Activated naive CD8-positive, alpha-beta T cell treated with anti-CD3 and anti-CD28 coated beads, Interleukin-2, amount 50 U/mL, for 24 hours (primary cell): Measurements from ENCODE around the gene ATP1A1.
A peak's percentile ranks its signal among the peaks of the same experiment; 100 is the strongest.

ENCODE experiments used
- ATAC-seq: fragments of 150-1000 bp; cut with Tn5 transposase; one replicate; pipeline ENCODE4 v1.10.0; 2021
- DNase-seq: peaks from one replicate; pipeline ENCODE4 v3.0.0; 2021
- H3K27ac Mint-ChIP-seq: one replicate; pipeline ENCODE4 v1.8.0; 2021; ENCODE audit warnings: mild to moderate bottlenecking, mixed read lengths
- H3K27me3 Mint-ChIP-seq: one replicate; pipeline ENCODE4 v1.8.0; 2021; ENCODE audit warnings: mixed read lengths
- H3K36me3 Mint-ChIP-seq: one replicate; pipeline ENCODE4 v1.8.0; 2021; ENCODE audit warnings: low read depth, mixed read lengths
- H3K4me1 Mint-ChIP-seq: one replicate; pipeline ENCODE4 v1.8.0; 2021; ENCODE audit warnings: mixed read lengths
- H3K4me3 Mint-ChIP-seq: one replicate; pipeline ENCODE4 v1.8.0; 2021; ENCODE audit warnings: mild to moderate bottlenecking, moderate library complexity, mixed read lengths
- H3K9me3 Mint-ChIP-seq: one replicate; pipeline ENCODE4 v1.8.0; 2021; ENCODE audit warnings: mixed read lengths

ATP1A1 gene

GRCh38 chr1:116372651-116373430 lies at the start of gene ATP1A1:
Gene ATP1A1, plus strand, starts transcription at chr1:116373244. Its CDS starts 268 bp downstream, at chr1:116373512.
- H3K4me1 Mint-ChIP-seq = peaks cover 36% of the 10 kb centered on the region
- no peaks in the 10 kb centered on the region for H3K9me3 Mint-ChIP-seq
- peaks cover 4% of the 10 kb centered on the region for H3K27me3 Mint-ChIP-seq
- peak within 1 kb of the TSS; percentile 89 for H3K27ac Mint-ChIP-seq
- peaks cover 15% of the 10 kb centered on the region for H3K36me3 Mint-ChIP-seq
- ATAC-seq = peak; percentile 58
- H3K4me3 Mint-ChIP-seq = peak within 1 kb of the TSS; percentile 97
- DNase-seq = peak; percentile 99

GRCh38 chr1:116323491-116323890 lies 49.6 kb upstream of the ATP1A1 start:
- Mint-ChIP-seq H3K36me3 (no peaks in the 10 kb centered on the region), H3K4me3 (no peak overlapping the region), H3K9me3 (no peaks in the 10 kb centered on the region), H3K27ac (no peak overlapping the region), H3K4me1 (peaks cover 54% of the 10 kb centered on the region), H3K27me3 (no peaks in the 10 kb centered on the region)
- DNase-seq = no peak
- ATAC-seq = no peak

- Mint-ChIP-seq H3K4me3 (no peak overlapping the region), H3K27me3 (no peaks in the 10 kb centered on the region)
These were observed 48.6 kb upstream of the ATP1A1 start for GRCh38 chr1:116324411-116324810.

GRCh38 chr1:116325104-116325503 lies 47.9 kb upstream of the ATP1A1 start:
- H3K4me1 Mint-ChIP-seq = peaks cover 60% of the 10 kb centered on the region
- no peaks in the 10 kb centered on the region for H3K27me3 Mint-ChIP-seq
- H3K4me3 Mint-ChIP-seq = no peak overlapping the region
- DNase-seq (no peak), ATAC-seq (no peak)
- peak overlapping the region; percentile 28 for H3K27ac Mint-ChIP-seq
- H3K9me3 Mint-ChIP-seq = no peaks in the 10 kb centered on the region
- H3K36me3 Mint-ChIP-seq = no peaks in the 10 kb centered on the region

More at GRCh38 chr1:116324411-116324810, 48.6 kb upstream of the ATP1A1 start:
- peak overlapping the region; percentile 28 for H3K27ac Mint-ChIP-seq
- no peak for DNase-seq
- ATAC-seq = no peak
- H3K4me1 Mint-ChIP-seq = peaks cover 56% of the 10 kb centered on the region
- no peaks in the 10 kb centered on the region for H3K36me3 Mint-ChIP-seq
- H3K9me3 Mint-ChIP-seq = no peaks in the 10 kb centered on the region

GRCh38 chr1:116325922-116326321 lies 47.1 kb upstream of the ATP1A1 start:
- Mint-ChIP-seq H3K36me3 (no peaks in the 10 kb centered on the region), H3K27me3 (no peaks in the 10 kb centered on the region), H3K4me1 (peaks cover 58% of the 10 kb centered on the region), H3K9me3 (no peaks in the 10 kb centered on the region), H3K4me3 (peak overlapping the region; percentile 32), H3K27ac (peak overlapping the region; percentile 91)
- ATAC-seq (peak; percentile 67), DNase-seq (peak; percentile 29)

- no peak overlapping the region for H3K4me3 Mint-ChIP-seq
- DNase-seq = no peak
- peaks cover 54% of the 10 kb centered on the region for H3K4me1 Mint-ChIP-seq
These were observed 46.6 kb upstream of the ATP1A1 start for GRCh38 chr1:116326486-116326885.

GRCh38 chr1:116328671-116329070 lies 44.4 kb upstream of the ATP1A1 start:
- Mint-ChIP-seq H3K9me3 (no peaks in the 10 kb centered on the region), H3K4me1 (peaks cover 41% of the 10 kb centered on the region), H3K27me3 (no peaks in the 10 kb centered on the region), H3K36me3 (no peaks in the 10 kb centered on the region), H3K27ac (no peak overlapping the region), H3K4me3 (no peak overlapping the region)
- ATAC-seq (no peak), DNase-seq (no peak)

More at GRCh38 chr1:116326486-116326885, 46.6 kb upstream of the ATP1A1 start:
- Mint-ChIP-seq H3K9me3 (no peaks in the 10 kb centered on the region), H3K36me3 (no peaks in the 10 kb centered on the region), H3K27me3 (no peaks in the 10 kb centered on the region), H3K27ac (peak overlapping the region; percentile 91)
- ATAC-seq = no peak

- Mint-ChIP-seq H3K36me3 (no peaks in the 10 kb centered on the region), H3K9me3 (no peaks in the 10 kb centered on the region), H3K4me3 (no peak overlapping the region), H3K4me1 (peaks cover 41% of the 10 kb centered on the region), H3K27ac (no peak overlapping the region), H3K27me3 (no peaks in the 10 kb centered on the region)
- no peak for DNase-seq
- no peak for ATAC-seq
These were observed 43.3 kb upstream of the ATP1A1 start for GRCh38 chr1:116329524-116330341.

GRCh38 chr1:116330342-116330652 lies 42.7 kb upstream of the ATP1A1 start:
- Mint-ChIP-seq H3K27ac (no peak overlapping the region), H3K36me3 (no peaks in the 10 kb centered on the region), H3K4me3 (no peak overlapping the region), H3K9me3 (no peaks in the 10 kb centered on the region), H3K4me1 (peaks cover 42% of the 10 kb centered on the region), H3K27me3 (no peaks in the 10 kb centered on the region)
- DNase-seq (no peak), ATAC-seq (no peak)

- Mint-ChIP-seq H3K27ac (no peak overlapping the region), H3K27me3 (no peaks in the 10 kb centered on the region), H3K4me3 (no peak overlapping the region), H3K9me3 (no peaks in the 10 kb centered on the region), H3K36me3 (no peaks in the 10 kb centered on the region), H3K4me1 (peaks cover 37% of the 10 kb centered on the region)
- DNase-seq = no peak
- no peak for ATAC-seq
These were observed 42.2 kb upstream of the ATP1A1 start for GRCh38 chr1:116330846-116331245.

GRCh38 chr1:116331523-116331922 lies 41.5 kb upstream of the ATP1A1 start:
- H3K27ac Mint-ChIP-seq = no peak overlapping the region
- H3K4me1 Mint-ChIP-seq = peaks cover 30% of the 10 kb centered on the region
- DNase-seq = no peak

GRCh38 chr1:116332451-116332850 lies 40.6 kb upstream of the ATP1A1 start:
- H3K4me1 Mint-ChIP-seq = peaks cover 26% of the 10 kb centered on the region
- DNase-seq (no peak), ATAC-seq (no peak)
- no peaks in the 10 kb centered on the region for H3K27me3 Mint-ChIP-seq
- H3K4me3 Mint-ChIP-seq = no peak overlapping the region
- H3K36me3 Mint-ChIP-seq = no peaks in the 10 kb centered on the region
- H3K9me3 Mint-ChIP-seq = no peaks in the 10 kb centered on the region
- no peak overlapping the region for H3K27ac Mint-ChIP-seq

More at GRCh38 chr1:116331523-116331922, 41.5 kb upstream of the ATP1A1 start:
- H3K9me3 Mint-ChIP-seq = no peaks in the 10 kb centered on the region
- H3K27me3 Mint-ChIP-seq = no peaks in the 10 kb centered on the region
- ATAC-seq = no peak
- no peaks in the 10 kb centered on the region for H3K36me3 Mint-ChIP-seq
- no peak overlapping the region for H3K4me3 Mint-ChIP-seq

GRCh38 chr1:116333171-116334014 lies 39.7 kb upstream of the ATP1A1 start:
- ATAC-seq = no peak
- H3K4me1 Mint-ChIP-seq = peaks cover 24% of the 10 kb centered on the region
- DNase-seq = no peak
- no peak overlapping the region for H3K4me3 Mint-ChIP-seq
- H3K27ac Mint-ChIP-seq = no peak overlapping the region
- H3K36me3 Mint-ChIP-seq = no peaks in the 10 kb centered on the region
- H3K27me3 Mint-ChIP-seq = no peaks in the 10 kb centered on the region
- no peaks in the 10 kb centered on the region for H3K9me3 Mint-ChIP-seq

GRCh38 chr1:116334015-116334547 lies 39.0 kb upstream of the ATP1A1 start:
- H3K27me3 Mint-ChIP-seq = no peaks in the 10 kb centered on the region
- no peaks in the 10 kb centered on the region for H3K9me3 Mint-ChIP-seq
- H3K36me3 Mint-ChIP-seq = no peaks in the 10 kb centered on the region
- peaks cover 24% of the 10 kb centered on the region for H3K4me1 Mint-ChIP-seq
- DNase-seq (no peak), ATAC-seq (no peak)
- no peak overlapping the region for H3K4me3 Mint-ChIP-seq
- H3K27ac Mint-ChIP-seq = no peak overlapping the region
